OCI-LY7 (cell line): ENCODE results near the gene C1QL2. TPM values are rescaled to one million over a fixed set of nuclear protein-coding genes. Genes with fewer than 3 reads are reported as not detected.

Experiments
- BruUV-seq: library from RNA; stranded (reverse); fragments of 400-500 nt; replicated peaks from 2 replicates; lab custom pipeline; 2021; lab: Mats Ljungman, UMichigan
- CTCF ChIA-PET: fragments of 300-600 bp; sonication (Branson Sonifier 250); formaldehyde crosslinking; loops from one replicate; lab custom pipeline; 2022; ENCODE audit warnings: antibody characterized with exemption; ENCODE audit not compliant: unreplicated experiment; lab: Charles Lee
- POLR2A ChIA-PET: fragments of 300-600 bp; sonication (Branson Sonifier 250); formaldehyde crosslinking; loops from one replicate; lab custom pipeline; 2022; ENCODE audit warnings: antibody characterized with exemption; lab: Charles Lee
- DNase-seq: peaks from one replicate; pipeline ENCODE4 v3.0.0-alpha.2; 2015; ENCODE audit warnings: low spot score
- H2AFZ ChIP-seq: fragments of 200-600 bp; sonication (generic), shearing (Covaris generic); 2 replicates; pipeline ENCODE4 v1.6.1; 2014; ENCODE audit warnings: mild to moderate bottlenecking, antibody characterized with exemption, low read length, moderate library complexity
- H3K27ac ChIP-seq: fragments of 200-600 bp; sonication (generic); 2 replicates; pipeline ENCODE4 v1.5.1; 2014; ENCODE audit warnings: mixed run types, low read depth, mild to moderate bottlenecking, moderate library complexity, low read length, inconsistent platforms; ENCODE audit not compliant: poor library complexity, severe bottlenecking
- H3K36me3 ChIP-seq: fragments of 200-600 bp; sonication (generic); 2 replicates; pipeline ENCODE4 v1.6.1; 2014; ENCODE audit warnings: mild to moderate bottlenecking, antibody characterized with exemption, low read length, moderate library complexity, mixed read lengths; ENCODE audit not compliant: insufficient read depth
- H3K4me1 ChIP-seq: fragments of 200-600 bp; sonication (generic); 2 replicates; pipeline ENCODE4 v1.5.1; 2014; ENCODE audit warnings: mild to moderate bottlenecking, low read length; ENCODE audit not compliant: insufficient read depth, poor library complexity, severe bottlenecking
- H3K4me2 ChIP-seq: fragments of 200-600 bp; sonication (generic); 2 replicates; pipeline ENCODE4 v1.6.1; 2014; ENCODE audit warnings: mild to moderate bottlenecking, low read length
- H3K4me3 ChIP-seq: fragments of 200-600 bp; sonication (generic); 2 replicates; pipeline ENCODE4 v1.5.1; 2014; ENCODE audit warnings: mild to moderate bottlenecking, low read depth, low read length; ENCODE audit not compliant: poor library complexity, severe bottlenecking
- H3K79me2 ChIP-seq: fragments of 200-600 bp; sonication (generic); 2 replicates; pipeline ENCODE4 v1.6.1; 2016; ENCODE audit warnings: low read depth, mild to moderate bottlenecking, low read length, moderate library complexity, mixed read lengths; ENCODE audit not compliant: insufficient read depth
- H3K9me2 ChIP-seq: fragments of 200-600 bp; sonication (generic); 2 replicates; pipeline ENCODE4 v1.6.1; 2016; ENCODE audit warnings: mild to moderate bottlenecking, low read length, mixed read lengths; ENCODE audit not compliant: insufficient read depth
- H3K9me3 ChIP-seq: fragments of 200-600 bp; sonication (generic); 2 replicates; pipeline ENCODE4 v1.6.1; 2014; ENCODE audit warnings: mild to moderate bottlenecking, mixed run types, low read length, mixed read lengths
- H4K20me1 ChIP-seq: fragments of 200-600 bp; sonication (generic); 2 replicates; pipeline ENCODE4 v1.6.1; 2014; ENCODE audit warnings: mild to moderate bottlenecking, antibody characterized with exemption, low read length, moderate library complexity, mixed read lengths; ENCODE audit not compliant: insufficient read depth
- EZH2phosphoT487 ChIP-seq: fragments of 200-600 bp; sonication (generic); IDR thresholded peaks from 2 replicates; pipeline ENCODE4 v1.6.1; 2018; ENCODE audit warnings: low read depth, borderline replicate concordance, mild to moderate bottlenecking, mixed run types, antibody characterized with exemption, low read length, moderate library complexity, mixed read lengths
- intact Hi-C: fragments of 100-400 bp; cut with micrococcal nuclease; formaldehyde crosslinking; loops from one replicate; pipeline ENCODE4 v1.10.0; 2022; ENCODE audit not compliant: unreplicated experiment
- total RNA-seq, 2 experiments: library from RNA; depleted of rRNA in 1 of 2; stranded (reverse); fragments of >200 nt in 1 of 2; shearing (Covaris generic) in 1 of 2; gene quantifications; 2 replicates each; pipeline ENCODE4 v1.2.3, GENCODE V29; 2014 to 2022
- TF ChIP-seq, protein P1 (sequence below): fragments of 200-600 bp; sonication (generic); conservative IDR thresholded peaks from 2 replicates; pipeline ENCODE4 v1.5.1; 2014; ENCODE audit warnings: mild to moderate bottlenecking, antibody characterized with exemption, low read length, moderate library complexity, mixed read lengths

The C1QL2 gene
- total RNA-seq, 2 experiments from 2014 or later: not detected

DNA sequence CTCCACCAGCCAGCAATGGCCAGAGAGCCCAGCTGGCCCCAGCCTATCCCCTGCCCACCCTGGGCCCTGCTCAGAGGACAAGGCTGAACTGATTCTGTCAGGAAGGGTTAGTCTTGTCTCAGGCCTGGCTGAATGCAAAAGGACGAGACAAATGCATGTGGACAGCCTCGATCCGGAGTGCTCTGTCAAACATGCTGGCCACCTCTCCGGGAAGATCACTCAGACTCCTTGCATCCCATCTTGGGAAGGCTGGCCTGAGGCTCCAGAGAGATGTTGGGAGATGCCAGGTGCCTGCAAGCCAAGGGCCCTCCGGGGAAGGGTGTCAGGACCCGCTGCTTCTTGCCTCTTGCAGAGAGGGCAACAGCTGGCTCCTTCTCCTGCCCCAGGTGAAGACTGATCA lies 20.2 kb upstream of the C1QL2 start:
- Histone ChIP-seq H3K9me2 (no peaks in the 10 kb centered on the region), H4K20me1 (no peaks in the 10 kb centered on the region), H3K4me1 (no peaks in the 10 kb centered on the region), H3K9me3 (no peaks in the 10 kb centered on the region), H2AFZ (no peak overlapping the region), H3K27ac (no peak overlapping the region), H3K4me2 (no peak overlapping the region), H3K4me3 (no peak overlapping the region), H3K36me3 (no peaks in the 10 kb centered on the region), H3K79me2 (no peaks in the 10 kb centered on the region)
- no TSS peak for BruUV-seq
- POLR2A ChIA-PET: interaction anchor here (0.9 kb wide), 2 partner anchors 14 to 134 kb away, joined by 3 read pairs; no protein-coding TSS in a partner anchor
- no peak for DNase-seq
- intact Hi-C loops: no loop called here
- CTCF ChIA-PET: interaction anchor here (0.9 kb wide), 1 partner anchor 297 kb away, joined by 3 read pairs; no protein-coding TSS in a partner anchor
- no peak for TF ChIP-seq EZH2phosphoT487
- TF ChIP-seq, protein P1, sequence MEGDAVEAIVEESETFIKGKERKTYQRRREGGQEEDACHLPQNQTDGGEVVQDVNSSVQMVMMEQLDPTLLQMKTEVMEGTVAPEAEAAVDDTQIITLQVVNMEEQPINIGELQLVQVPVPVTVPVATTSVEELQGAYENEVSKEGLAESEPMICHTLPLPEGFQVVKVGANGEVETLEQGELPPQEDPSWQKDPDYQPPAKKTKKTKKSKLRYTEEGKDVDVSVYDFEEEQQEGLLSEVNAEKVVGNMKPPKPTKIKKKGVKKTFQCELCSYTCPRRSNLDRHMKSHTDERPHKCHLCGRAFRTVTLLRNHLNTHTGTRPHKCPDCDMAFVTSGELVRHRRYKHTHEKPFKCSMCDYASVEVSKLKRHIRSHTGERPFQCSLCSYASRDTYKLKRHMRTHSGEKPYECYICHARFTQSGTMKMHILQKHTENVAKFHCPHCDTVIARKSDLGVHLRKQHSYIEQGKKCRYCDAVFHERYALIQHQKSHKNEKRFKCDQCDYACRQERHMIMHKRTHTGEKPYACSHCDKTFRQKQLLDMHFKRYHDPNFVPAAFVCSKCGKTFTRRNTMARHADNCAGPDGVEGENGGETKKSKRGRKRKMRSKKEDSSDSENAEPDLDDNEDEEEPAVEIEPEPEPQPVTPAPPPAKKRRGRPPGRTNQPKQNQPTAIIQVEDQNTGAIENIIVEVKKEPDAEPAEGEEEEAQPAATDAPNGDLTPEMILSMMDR: no peak

GRCh38 chr2:119177838-119178190 lies 19.3 kb upstream of the C1QL2 start:
- Histone ChIP-seq H4K20me1 (no peaks in the 10 kb centered on the region), H3K9me3 (no peaks in the 10 kb centered on the region), H3K79me2 (no peaks in the 10 kb centered on the region), H2AFZ (no peak overlapping the region), H3K36me3 (no peaks in the 10 kb centered on the region), H3K9me2 (no peaks in the 10 kb centered on the region), H3K4me2 (no peak overlapping the region), H3K27ac (no peak overlapping the region), H3K4me3 (no peak overlapping the region), H3K4me1 (no peaks in the 10 kb centered on the region)
- no peak for DNase-seq
- CTCF ChIA-PET: interaction anchor here (0.6 kb wide), 1 partner anchor 629 kb away, joined by 11 read pairs; no protein-coding TSS in a partner anchor
- no TSS peak for BruUV-seq
- POLR2A ChIA-PET: no interaction called here
- intact Hi-C loops: no loop called here
- TF ChIP-seq, protein P1: no peak
- TF ChIP-seq EZH2phosphoT487: no peak

GRCh38 chr2:119177171-119177837 lies 18.8 kb upstream of the C1QL2 start:
- DNase-seq: no peak
- TF ChIP-seq, protein P1: no peak
- no peak for TF ChIP-seq EZH2phosphoT487
- POLR2A ChIA-PET: no interaction called here
- no peak overlapping the region for H3K4me3 ChIP-seq
- no peak overlapping the region for H2AFZ ChIP-seq
- CTCF ChIA-PET: interaction anchor here (0.6 kb wide), 1 partner anchor 628 kb away, joined by 11 read pairs; no protein-coding TSS in a partner anchor
- BruUV-seq: no TSS peak
- intact Hi-C loops: no loop called here
- H3K9me3 ChIP-seq: no peaks in the 10 kb centered on the region
- H3K79me2 ChIP-seq: no peaks in the 10 kb centered on the region
- H3K9me2 ChIP-seq: no peaks in the 10 kb centered on the region
- no peaks in the 10 kb centered on the region for H3K4me1 ChIP-seq
- no peak overlapping the region for H3K27ac ChIP-seq
- no peak overlapping the region for H3K4me2 ChIP-seq
- H3K36me3 ChIP-seq: no peaks in the 10 kb centered on the region
- no peaks in the 10 kb centered on the region for H4K20me1 ChIP-seq
